Measurements from ENCODE around the gene SEMA7A.

SEMA7A gene

DNA sequence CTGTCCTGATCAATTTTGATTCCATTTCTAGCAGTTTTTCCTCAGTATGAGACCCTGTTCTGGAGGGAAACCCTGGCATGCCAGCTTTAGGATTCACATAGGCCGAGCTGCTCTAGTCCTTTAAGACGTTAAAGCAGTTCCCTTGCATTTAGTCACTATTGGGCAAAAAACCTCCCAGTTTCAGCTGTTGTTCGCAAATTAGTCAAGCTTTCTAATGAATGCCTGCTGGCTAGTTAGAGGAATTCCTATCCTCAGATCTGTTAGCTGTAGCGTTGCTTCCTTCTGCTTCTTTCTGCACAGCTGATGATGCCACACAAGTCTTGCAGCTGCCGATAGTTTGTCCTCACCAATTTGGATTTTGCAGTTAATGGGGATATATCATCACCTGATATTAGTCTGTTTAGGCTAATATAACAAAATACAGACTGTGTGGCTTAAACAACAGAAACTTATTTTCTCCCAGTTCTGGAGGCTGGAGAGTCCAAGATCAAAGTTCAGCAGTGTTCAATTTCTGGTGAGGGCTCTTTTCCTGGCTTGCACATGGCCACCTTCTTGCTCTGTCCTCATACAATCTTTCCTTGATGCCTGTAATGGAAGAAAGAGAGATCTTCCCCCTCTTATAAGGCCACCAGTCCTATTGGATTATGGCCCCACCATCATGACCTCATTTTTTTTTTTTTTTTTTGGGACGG lies 34.7 kb upstream of the SEMA7A start:
- TF ChIP-seq, protein P1, sequence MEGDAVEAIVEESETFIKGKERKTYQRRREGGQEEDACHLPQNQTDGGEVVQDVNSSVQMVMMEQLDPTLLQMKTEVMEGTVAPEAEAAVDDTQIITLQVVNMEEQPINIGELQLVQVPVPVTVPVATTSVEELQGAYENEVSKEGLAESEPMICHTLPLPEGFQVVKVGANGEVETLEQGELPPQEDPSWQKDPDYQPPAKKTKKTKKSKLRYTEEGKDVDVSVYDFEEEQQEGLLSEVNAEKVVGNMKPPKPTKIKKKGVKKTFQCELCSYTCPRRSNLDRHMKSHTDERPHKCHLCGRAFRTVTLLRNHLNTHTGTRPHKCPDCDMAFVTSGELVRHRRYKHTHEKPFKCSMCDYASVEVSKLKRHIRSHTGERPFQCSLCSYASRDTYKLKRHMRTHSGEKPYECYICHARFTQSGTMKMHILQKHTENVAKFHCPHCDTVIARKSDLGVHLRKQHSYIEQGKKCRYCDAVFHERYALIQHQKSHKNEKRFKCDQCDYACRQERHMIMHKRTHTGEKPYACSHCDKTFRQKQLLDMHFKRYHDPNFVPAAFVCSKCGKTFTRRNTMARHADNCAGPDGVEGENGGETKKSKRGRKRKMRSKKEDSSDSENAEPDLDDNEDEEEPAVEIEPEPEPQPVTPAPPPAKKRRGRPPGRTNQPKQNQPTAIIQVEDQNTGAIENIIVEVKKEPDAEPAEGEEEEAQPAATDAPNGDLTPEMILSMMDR (conservative IDR thresholded peaks at IDR 0.05; ENCODE audit: low read depth, low read length) = no peak
- Histone ChIP-seq H3K36me3 (ENCODE audit: insufficient read depth) (no peaks in the 10 kb centered on the region), H3K9ac (no peak overlapping the region), H3K27ac (no peak overlapping the region), H3K4me2 (no peak overlapping the region), H3K27me3 (ENCODE audit: insufficient read depth, low read depth) (no peaks in the 10 kb centered on the region), H3K4me1 (ENCODE audit: low read depth, poor library complexity, severe bottlenecking) (no peaks in the 10 kb centered on the region), H4K20me1 (ENCODE audit: insufficient read depth) (no peaks in the 10 kb centered on the region), H3K4me3 (IDR thresholded peaks at IDR 0.05; ENCODE audit: insufficient read depth, low read depth, low read length) (no peak overlapping the region), H3K79me2 (ENCODE audit: insufficient read depth, low read depth) (no peaks in the 10 kb centered on the region), H2AFZ (ENCODE audit: low read depth) (no peak overlapping the region)

GRCh38 chr15:74466570-74466969 lies 32.8 kb upstream of the SEMA7A start:
- Histone ChIP-seq H3K4me2 (no peak overlapping the region), H3K27me3 (ENCODE audit: insufficient read depth, low read depth) (no peaks in the 10 kb centered on the region), H2AFZ (ENCODE audit: low read depth) (no peak overlapping the region), H3K4me3 (IDR thresholded peaks at IDR 0.05; ENCODE audit: insufficient read depth, low read depth, low read length) (no peak overlapping the region), H3K36me3 (ENCODE audit: insufficient read depth) (no peaks in the 10 kb centered on the region), H3K9ac (no peak overlapping the region), H3K4me1 (ENCODE audit: low read depth, poor library complexity, severe bottlenecking) (peaks cover 19% of the 10 kb centered on the region), H4K20me1 (ENCODE audit: insufficient read depth) (no peaks in the 10 kb centered on the region), H3K27ac (no peak overlapping the region), H3K79me2 (ENCODE audit: insufficient read depth, low read depth) (peaks cover 13% of the 10 kb centered on the region; the same call in 1 of the 2 replicates)
- TF ChIP-seq, protein P1 (conservative IDR thresholded peaks at IDR 0.05; ENCODE audit: low read depth, low read length) = no peak

GRCh38 chr15:74464897-74465296 lies 31.1 kb upstream of the SEMA7A start:
- H3K27me3 ChIP-seq (ENCODE audit: insufficient read depth, low read depth) = no peaks in the 10 kb centered on the region
- H3K4me3 ChIP-seq (IDR thresholded peaks at IDR 0.05; ENCODE audit: insufficient read depth, low read depth, low read length) = no peak overlapping the region
- no peaks in the 10 kb centered on the region for H3K36me3 ChIP-seq (ENCODE audit: insufficient read depth)
- TF ChIP-seq, protein P1 (conservative IDR thresholded peaks at IDR 0.05; ENCODE audit: low read depth, low read length) = no peak
- H3K4me1 ChIP-seq (ENCODE audit: low read depth, poor library complexity, severe bottlenecking) = peaks cover 26% of the 10 kb centered on the region
- H4K20me1 ChIP-seq (ENCODE audit: insufficient read depth) = no peaks in the 10 kb centered on the region
- peaks cover 17% of the 10 kb centered on the region; the same call in 1 of the 2 replicates for H3K79me2 ChIP-seq (ENCODE audit: insufficient read depth, low read depth)
- H3K27ac ChIP-seq = no peak overlapping the region
- no peak overlapping the region for H3K9ac ChIP-seq
- no peak overlapping the region for H2AFZ ChIP-seq (ENCODE audit: low read depth)
- H3K4me2 ChIP-seq = no peak overlapping the region

GRCh38 chr15:74464216-74464615 lies 30.5 kb upstream of the SEMA7A start:
- Histone ChIP-seq H3K36me3 (ENCODE audit: insufficient read depth) (no peaks in the 10 kb centered on the region), H2AFZ (ENCODE audit: low read depth) (no peak overlapping the region), H3K9ac (no peak overlapping the region), H3K27ac (no peak overlapping the region), H4K20me1 (ENCODE audit: insufficient read depth) (no peaks in the 10 kb centered on the region), H3K4me3 (IDR thresholded peaks at IDR 0.05; ENCODE audit: insufficient read depth, low read depth, low read length) (no peak overlapping the region), H3K4me1 (ENCODE audit: low read depth, poor library complexity, severe bottlenecking) (peaks cover 29% of the 10 kb centered on the region), H3K27me3 (ENCODE audit: insufficient read depth, low read depth) (no peaks in the 10 kb centered on the region), H3K4me2 (no peak overlapping the region), H3K79me2 (ENCODE audit: insufficient read depth, low read depth) (peaks cover 17% of the 10 kb centered on the region; the same call in 1 of the 2 replicates)
- TF ChIP-seq, protein P1 (conservative IDR thresholded peaks at IDR 0.05; ENCODE audit: low read depth, low read length) = no peak
